ENCODE measurements around the gene STAMBP.

The STAMBP gene

DNA sequence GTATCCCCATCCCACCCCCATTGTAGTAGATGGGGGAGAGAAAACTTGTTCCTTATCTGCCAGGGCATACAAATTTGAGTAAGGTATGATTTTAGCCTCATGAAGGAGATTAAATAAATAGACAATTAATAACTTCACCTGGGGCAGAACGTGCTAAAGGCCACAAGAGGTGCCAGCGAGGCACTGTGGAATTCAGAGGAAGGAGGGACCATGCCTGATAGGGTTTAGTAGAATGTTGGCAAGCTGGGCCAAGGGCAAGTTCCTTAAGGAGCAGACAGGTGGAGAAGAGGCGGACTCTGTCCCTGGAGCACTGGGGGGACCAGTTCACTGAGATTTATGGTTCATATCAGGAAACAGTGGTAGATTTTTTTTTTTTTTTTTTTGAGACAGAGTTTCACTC lies 22.5 kb downstream of the STAMBP start:
- Histone ChIP-seq H3K9me3 (ENCODE audit: insufficient read depth, low read length) (no peaks in the 10 kb centered on the region), H3K79me2 (ENCODE audit: low read length) (no peaks in the 10 kb centered on the region), H3K4me1 (ENCODE audit: low read length) (no peaks in the 10 kb centered on the region), H3K4me3 (ENCODE audit: low read length) (no peak overlapping the region), H4K20me1 (ENCODE audit: insufficient read depth, low read length) (no peaks in the 10 kb centered on the region), H3K9ac (ENCODE audit: low read length) (no peak overlapping the region), H2AFZ (ENCODE audit: low read depth, low read length) (no peak overlapping the region), H3K4me2 (ENCODE audit: low read length) (no peak overlapping the region), H3K27me3 (ENCODE audit: low read depth, low read length) (no peaks in the 10 kb centered on the region), H3K27ac (ENCODE audit: low read length) (no peak overlapping the region), H3K36me3 (replicated peaks; ENCODE audit: low read depth, low read length) (peaks cover 60% of the 10 kb centered on the region)
- TF ChIP-seq, protein P1, sequence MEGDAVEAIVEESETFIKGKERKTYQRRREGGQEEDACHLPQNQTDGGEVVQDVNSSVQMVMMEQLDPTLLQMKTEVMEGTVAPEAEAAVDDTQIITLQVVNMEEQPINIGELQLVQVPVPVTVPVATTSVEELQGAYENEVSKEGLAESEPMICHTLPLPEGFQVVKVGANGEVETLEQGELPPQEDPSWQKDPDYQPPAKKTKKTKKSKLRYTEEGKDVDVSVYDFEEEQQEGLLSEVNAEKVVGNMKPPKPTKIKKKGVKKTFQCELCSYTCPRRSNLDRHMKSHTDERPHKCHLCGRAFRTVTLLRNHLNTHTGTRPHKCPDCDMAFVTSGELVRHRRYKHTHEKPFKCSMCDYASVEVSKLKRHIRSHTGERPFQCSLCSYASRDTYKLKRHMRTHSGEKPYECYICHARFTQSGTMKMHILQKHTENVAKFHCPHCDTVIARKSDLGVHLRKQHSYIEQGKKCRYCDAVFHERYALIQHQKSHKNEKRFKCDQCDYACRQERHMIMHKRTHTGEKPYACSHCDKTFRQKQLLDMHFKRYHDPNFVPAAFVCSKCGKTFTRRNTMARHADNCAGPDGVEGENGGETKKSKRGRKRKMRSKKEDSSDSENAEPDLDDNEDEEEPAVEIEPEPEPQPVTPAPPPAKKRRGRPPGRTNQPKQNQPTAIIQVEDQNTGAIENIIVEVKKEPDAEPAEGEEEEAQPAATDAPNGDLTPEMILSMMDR (IDR thresholded peaks at IDR 0.05; ENCODE audit: low read depth, low read length) = peak; percentile 29
- no peak for TF ChIP-seq EZH2phosphoT487 (IDR thresholded peaks at IDR 0.05; ENCODE audit: low read depth)

DNA sequence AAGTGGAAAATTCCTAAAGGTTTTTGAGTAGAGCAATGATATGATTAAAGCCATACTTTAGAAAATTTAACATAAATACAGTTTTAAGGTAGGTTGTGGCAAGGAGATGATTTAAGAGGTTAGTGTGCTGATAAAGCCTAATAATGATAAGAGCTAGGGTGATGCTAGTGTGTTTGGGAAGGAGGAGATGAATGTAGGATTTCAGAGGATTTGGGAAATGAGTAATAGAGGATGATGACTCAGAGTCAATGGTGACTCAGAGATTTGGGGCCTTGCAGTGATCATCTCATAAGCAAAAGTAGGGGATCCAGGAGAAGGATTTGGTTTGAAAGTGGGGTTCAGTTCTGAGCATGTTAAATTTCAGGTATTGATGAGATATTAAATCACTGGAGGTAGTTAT lies 23.3 kb downstream of the STAMBP start:
- no peaks in the 10 kb centered on the region for H3K4me1 ChIP-seq (ENCODE audit: low read length)
- no peaks in the 10 kb centered on the region for H4K20me1 ChIP-seq (ENCODE audit: insufficient read depth, low read length)
- peaks cover 62% of the 10 kb centered on the region for H3K36me3 ChIP-seq (replicated peaks; ENCODE audit: low read depth, low read length)
- no peaks in the 10 kb centered on the region for H3K79me2 ChIP-seq (ENCODE audit: low read length)
- H3K9me3 ChIP-seq (ENCODE audit: insufficient read depth, low read length) = no peaks in the 10 kb centered on the region
- H3K4me3 ChIP-seq (ENCODE audit: low read length) = no peak overlapping the region
- H3K27ac ChIP-seq (ENCODE audit: low read length) = no peak overlapping the region
- H3K4me2 ChIP-seq (ENCODE audit: low read length) = no peak overlapping the region
- H3K9ac ChIP-seq (ENCODE audit: low read length) = no peak overlapping the region
- TF ChIP-seq EZH2phosphoT487 (IDR thresholded peaks at IDR 0.05; ENCODE audit: low read depth) = no peak
- TF ChIP-seq, protein P1 (IDR thresholded peaks at IDR 0.05; ENCODE audit: low read depth, low read length) = no peak
- H2AFZ ChIP-seq (ENCODE audit: low read depth, low read length) = no peak overlapping the region
- no peaks in the 10 kb centered on the region for H3K27me3 ChIP-seq (ENCODE audit: low read depth, low read length)

- H3K4me2 ChIP-seq (ENCODE audit: low read length) = no peak overlapping the region
- peaks cover 65% of the 10 kb centered on the region for H3K36me3 ChIP-seq (replicated peaks; ENCODE audit: low read depth, low read length)
- H3K9ac ChIP-seq (ENCODE audit: low read length) = no peak overlapping the region
- no peaks in the 10 kb centered on the region for H3K9me3 ChIP-seq (ENCODE audit: insufficient read depth, low read length)
- H3K27me3 ChIP-seq (ENCODE audit: low read depth, low read length) = no peaks in the 10 kb centered on the region
- H4K20me1 ChIP-seq (ENCODE audit: insufficient read depth, low read length) = no peaks in the 10 kb centered on the region
- H3K4me3 ChIP-seq (ENCODE audit: low read length) = no peak overlapping the region
- H3K27ac ChIP-seq (ENCODE audit: low read length) = no peak overlapping the region
- TF ChIP-seq EZH2phosphoT487 (IDR thresholded peaks at IDR 0.05; ENCODE audit: low read depth) = no peak
- TF ChIP-seq, protein P1 (IDR thresholded peaks at IDR 0.05; ENCODE audit: low read depth, low read length) = no peak
- H3K79me2 ChIP-seq (ENCODE audit: low read length) = no peaks in the 10 kb centered on the region
- H2AFZ ChIP-seq (ENCODE audit: low read depth, low read length) = no peak overlapping the region
- H3K4me1 ChIP-seq (ENCODE audit: low read length) = no peaks in the 10 kb centered on the region
These were observed 26.8 kb downstream of the STAMBP start for GRCh38 chr2:73855526-73855925.

DNA sequence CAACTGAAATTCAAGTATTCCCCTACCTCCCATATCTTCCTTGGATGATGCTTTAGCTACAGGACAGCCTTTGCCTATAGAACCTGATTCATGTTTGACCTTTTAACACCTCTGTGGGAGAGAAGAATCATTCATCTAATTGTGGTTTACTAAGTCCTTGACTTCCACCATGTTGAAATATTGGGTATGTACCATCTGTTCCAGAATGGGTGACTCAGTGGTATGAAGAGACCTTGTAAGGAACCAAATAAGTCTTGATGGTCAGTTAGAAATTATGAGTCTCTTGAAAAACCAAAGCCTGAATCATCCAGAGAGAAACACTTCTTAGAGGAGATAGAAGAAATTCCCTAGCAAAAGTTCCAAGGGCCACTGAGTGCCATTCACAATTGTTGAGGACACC lies 27.5 kb downstream of the STAMBP start:
- Histone ChIP-seq H2AFZ (ENCODE audit: low read depth, low read length) (no peak overlapping the region), H3K4me1 (ENCODE audit: low read length) (no peaks in the 10 kb centered on the region), H3K27me3 (ENCODE audit: low read depth, low read length) (no peaks in the 10 kb centered on the region), H4K20me1 (ENCODE audit: insufficient read depth, low read length) (no peaks in the 10 kb centered on the region), H3K79me2 (ENCODE audit: low read length) (no peaks in the 10 kb centered on the region), H3K27ac (ENCODE audit: low read length) (no peak overlapping the region), H3K4me2 (ENCODE audit: low read length) (no peak overlapping the region), H3K36me3 (replicated peaks; ENCODE audit: low read depth, low read length) (peaks cover 69% of the 10 kb centered on the region), H3K4me3 (ENCODE audit: low read length) (no peak overlapping the region), H3K9me3 (ENCODE audit: insufficient read depth, low read length) (no peaks in the 10 kb centered on the region), H3K9ac (ENCODE audit: low read length) (no peak overlapping the region)
- TF ChIP-seq EZH2phosphoT487 (IDR thresholded peaks at IDR 0.05; ENCODE audit: low read depth) = no peak
- TF ChIP-seq, protein P1 (IDR thresholded peaks at IDR 0.05; ENCODE audit: low read depth, low read length) = no peak

Data from OCI-LY3 (cell line).